Measurements from ENCODE around the gene CAVIN1.

DNA sequence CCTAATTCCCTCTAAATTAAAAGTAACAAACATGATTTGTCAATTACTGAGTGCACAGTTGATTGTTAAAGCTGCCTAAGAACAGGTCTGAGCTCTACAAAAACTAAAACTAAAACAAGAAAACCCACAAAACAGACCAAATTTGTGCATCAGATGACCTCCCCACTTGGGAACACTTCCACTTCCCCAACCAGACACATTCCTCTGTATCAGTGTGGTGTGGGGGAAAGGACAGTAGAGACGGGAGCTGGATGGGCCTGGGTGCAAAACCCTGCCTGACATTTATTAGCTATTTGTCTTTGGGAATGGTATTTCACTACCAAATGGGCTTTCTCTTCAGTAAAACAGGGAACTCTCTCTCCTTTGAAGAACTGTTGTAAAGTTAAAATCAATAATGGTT lies 64.6 kb downstream of the CAVIN1 start:
- TF ChIP-seq ZNF274 (IDR thresholded peaks at IDR 0.05; ENCODE audit: low read depth, low read length): no peak
- TF ChIP-seq YY1 (IDR thresholded peaks at IDR 0.05; ENCODE audit: insufficient read depth, insufficient read length): no peak

All from NT2/D1 (cell line).